A549 (cell line): Measurements from ENCODE around the gene KDELR3. TPM values are rescaled to one million over a fixed set of nuclear protein-coding genes. Genes with fewer than 3 reads are reported as not detected.

ENCODE experiments used
- ATAC-seq, 2 experiments: fragments of 200-7000 bp in 1 of 2; fragments of >200 bp in 1 of 2; cut with Nextera tagmentation in 1 of 2; cut with Tn5 transposase in 1 of 2; 3 replicates each; pipeline versions ENCODE4 v1.8.0 to v1.9.1; 2018 to 2020; ENCODE audit warnings: mild to moderate bottlenecking in 1 of 2, moderate library complexity in 1 of 2
- CTCF ChIA-PET: fragments of 300-600 bp; sonication (Branson Sonifier 250); formaldehyde crosslinking; extraction: SDS; loops from one replicate; lab custom pipeline; 2021; ENCODE audit warnings: antibody characterized with exemption, inconsistent platforms; lab: Yijun Ruan, JAX
- POLR2A ChIA-PET: fragments of 350-600 bp; formaldehyde crosslinking; extraction: SDS; loops from one replicate; lab custom pipeline; 2021; ENCODE audit warnings: antibody characterized with exemption, inconsistent platforms; lab: Yijun Ruan, JAX
- DNase-seq, 2 experiments: peaks; one replicate each; pipeline versions ENCODE4 v3.0.0 to v3.0.0-alpha.2; 2011 to 2016; ENCODE audit warnings: low read depth in 1 of 2, low spot score in 1 of 2
- FAIRE-seq: peaks from 2 replicates; lab custom pipeline; 2011; peaks lifted over from hg19 to GRCh38; lab: Jason Lieb, UNC
- H3K27ac ChIP-seq, 2 experiments: fragments of >200 bp; sonication (Bioruptor Twin); formaldehyde crosslinking; 3 replicates each; pipeline ENCODE4 v1.5.1; 2016 to 2017
- H3K4me1 ChIP-seq: fragments of >200 bp; sonication (Bioruptor Twin); formaldehyde crosslinking; 3 replicates; pipeline ENCODE4 v1.6.1; 2016
- H3K4me2 ChIP-seq: fragments of >200 bp; sonication (Bioruptor Twin); formaldehyde crosslinking; 3 replicates; pipeline ENCODE4 v1.6.1; 2016
- H3K4me3 ChIP-seq: fragments of >200 bp; sonication (Bioruptor Twin); formaldehyde crosslinking; 3 replicates; pipeline ENCODE4 v1.5.1; 2016
- H3K9me3 ChIP-seq: fragments of >200 bp; sonication (Bioruptor Twin); formaldehyde crosslinking; 3 replicates; pipeline ENCODE4 v1.6.1; 2016
- CHD2 ChIP-seq: fragments of 150-350 bp; IDR thresholded peaks from 2 replicates; pipeline ENCODE4 v1.6.1; 2014; ENCODE audit warnings: low read length; ENCODE audit not compliant: partially characterized antibody
- EHF ChIP-seq: fragments of 250-450 bp; sonication (Bioruptor Pico); IDR thresholded peaks from 2 replicates; pipeline ENCODE4 v1.5.0; 2020; ENCODE audit warnings: mild to moderate bottlenecking
- EP300 ChIP-seq, 2 experiments: fragments of >200 bp; sonication (Bioruptor Twin); formaldehyde crosslinking; IDR thresholded peaks; 2 replicates in 1 of 2; 3 replicates in 1 of 2; pipeline ENCODE4 v1.6.1; 2016 to 2017
- FOSB ChIP-seq: fragments of 250-450 bp; sonication (Bioruptor Pico); IDR thresholded peaks from 2 replicates; pipeline ENCODE4 v1.5.0; 2020; ENCODE audit warnings: mild to moderate bottlenecking, moderate library complexity
- FOSL2 ChIP-seq, 2 experiments: fragments of 450-650 bp in 1 of 2; fragments of >200 bp in 1 of 2; sonication (Bioruptor Twin) in 1 of 2; formaldehyde crosslinking; IDR thresholded peaks; 2 replicates each; pipeline versions ENCODE4 v1.5.0 to v1.6.1; 2016 to 2020; ENCODE audit warnings: mild to moderate bottlenecking in 1 of 2, moderate library complexity in 1 of 2
- FOXS1 ChIP-seq: fragments of 250-450 bp; sonication (Bioruptor Pico); IDR thresholded peaks from 2 replicates; pipeline ENCODE4 v1.5.0; 2020; ENCODE audit warnings: mild to moderate bottlenecking, moderate library complexity
- GATA3 ChIP-seq: IDR thresholded peaks from 2 replicates; pipeline ENCODE4 v1.6.1; 2012; ENCODE audit warnings: borderline replicate concordance
- HDAC2 ChIP-seq: fragments of 200-600 bp; sonication (generic); IDR thresholded peaks from 2 replicates; pipeline ENCODE4 v1.6.1; 2016
- HEYL ChIP-seq: fragments of 250-450 bp; sonication (Bioruptor Pico); IDR thresholded peaks from 2 replicates; pipeline ENCODE4 v1.8.0; 2021; ENCODE audit warnings: mild to moderate bottlenecking, moderate library complexity
- HOXA7 ChIP-seq: fragments of 250-450 bp; sonication (Bioruptor Pico); IDR thresholded peaks from 2 replicates; pipeline ENCODE4 v1.5.0; 2020; ENCODE audit warnings: mild to moderate bottlenecking, moderate library complexity
- HOXB13 ChIP-seq: fragments of 250-450 bp; sonication (Bioruptor Pico); IDR thresholded peaks from 2 replicates; pipeline ENCODE4 v1.5.0; 2020; ENCODE audit warnings: low read depth, mild to moderate bottlenecking, moderate library complexity
- MAZ ChIP-seq: fragments of 150-350 bp; IDR thresholded peaks from 2 replicates; pipeline ENCODE4 v1.6.1; 2014; ENCODE audit warnings: antibody characterized with exemption, low read depth, low read length, borderline replicate concordance
- NFE2L2 ChIP-seq: fragments of 150-350 bp; conservative IDR thresholded peaks from 2 replicates; pipeline ENCODE4 v1.6.1; 2014; ENCODE audit warnings: low read length
- NPAS2 ChIP-seq: fragments of 250-450 bp; sonication (Bioruptor Pico); IDR thresholded peaks from 2 replicates; pipeline ENCODE4 v1.8.0; 2022; ENCODE audit warnings: mild to moderate bottlenecking, moderate library complexity, borderline replicate concordance
- PHF8 ChIP-seq: fragments of 200-600 bp; sonication (generic); IDR thresholded peaks from 2 replicates; pipeline ENCODE4 v1.6.1; 2016; ENCODE audit warnings: low read depth, mild to moderate bottlenecking, antibody characterized with exemption, moderate library complexity, borderline replicate concordance
- POLR2A ChIP-seq: IDR thresholded peaks from 2 replicates; pipeline ENCODE4 v1.6.1; 2012; ENCODE audit warnings: mild to moderate bottlenecking, low read length
- POLR2AphosphoS2 ChIP-seq: conservative IDR thresholded peaks from 2 replicates; pipeline ENCODE4 v1.6.1; 2012; ENCODE audit warnings: low read length, improper control_type of control experiment, inconsistent platforms
- RAD21 ChIP-seq, 2 experiments: fragments of >200 bp in 1 of 2; sonication (Bioruptor Twin) in 1 of 2; formaldehyde crosslinking in 1 of 2; IDR thresholded peaks in 1 of 2; conservative IDR thresholded peaks in 1 of 2; 2 replicates in 1 of 2; 3 replicates in 1 of 2; pipeline ENCODE4 v1.6.1; 2012 to 2018; ENCODE audit warnings: inconsistent platforms in 1 of 2
- RCOR1 ChIP-seq: fragments of 150-350 bp; IDR thresholded peaks from 2 replicates; pipeline ENCODE4 v1.6.1; 2014; ENCODE audit warnings: antibody characterized with exemption, low read length, low read depth
- RFX5 ChIP-seq: fragments of 450-650 bp; IDR thresholded peaks from 2 replicates; pipeline ENCODE4 v1.7.1; 2014; ENCODE audit warnings: antibody characterized with exemption, mild to moderate bottlenecking, moderate library complexity
- TFCP2L1 ChIP-seq: fragments of 250-450 bp; sonication (Bioruptor Pico); IDR thresholded peaks from 2 replicates; pipeline ENCODE4 v1.5.0; 2021; ENCODE audit warnings: mild to moderate bottlenecking
- ZC3H11A ChIP-seq: fragments of 450-650 bp; IDR thresholded peaks from 2 replicates; pipeline ENCODE4 v1.6.1; 2014; ENCODE audit warnings: antibody characterized with exemption, mild to moderate bottlenecking
- WGBS: methylation state at CpG from one replicate; pipeline ENCODE4 v1.1.6; 2017; ENCODE audit errors: missing lambda C conversion rate; 5-methylcytosine and 5-hydroxymethylcytosine counted together
- polyA plus RNA-seq, 4 experiments: library from polyadenylated mRNA; depleted of rRNA in 3 of 4; stranded (reverse); fragments of >200 nt; fragmentation: RNase III in 1 of 4; extraction: RNeasy Plus Mini Kit Qiagen cat#74134 plus additional on column Dnase treatment in 1 of 4; gene quantifications; 2 replicates in 3 of 4; 3 replicates in 1 of 4; pipeline ENCODE4 v1.2.3, GENCODE V29; 2011 to 2017
- TF ChIP-seq, protein P1 (sequence below): fragments of 250-450 bp; sonication (Bioruptor Pico); IDR thresholded peaks from 2 replicates; pipeline ENCODE4 v1.5.0; 2020; ENCODE audit warnings: low read depth, mild to moderate bottlenecking, moderate library complexity
- TF ChIP-seq, protein P2 (sequence below): IDR thresholded peaks from 2 replicates; pipeline ENCODE4 v1.6.1; 2012
- TF ChIP-seq, protein P3 (sequence below): fragments of 150-350 bp; IDR thresholded peaks from 2 replicates; pipeline ENCODE4 v1.6.1; 2014; ENCODE audit warnings: low read depth, mild to moderate bottlenecking, low read length
- TF ChIP-seq, protein P4 (sequence below): fragments of >200 bp; sonication (Bioruptor Twin); formaldehyde crosslinking; IDR thresholded peaks from 3 replicates; pipeline ENCODE4 v1.5.1; 2016

The KDELR3 gene
- polyA plus RNA-seq, 2 of the 4 experiments (the other 2 are of a cell fraction), result 12.2 to 32.8 TPM

DNA sequence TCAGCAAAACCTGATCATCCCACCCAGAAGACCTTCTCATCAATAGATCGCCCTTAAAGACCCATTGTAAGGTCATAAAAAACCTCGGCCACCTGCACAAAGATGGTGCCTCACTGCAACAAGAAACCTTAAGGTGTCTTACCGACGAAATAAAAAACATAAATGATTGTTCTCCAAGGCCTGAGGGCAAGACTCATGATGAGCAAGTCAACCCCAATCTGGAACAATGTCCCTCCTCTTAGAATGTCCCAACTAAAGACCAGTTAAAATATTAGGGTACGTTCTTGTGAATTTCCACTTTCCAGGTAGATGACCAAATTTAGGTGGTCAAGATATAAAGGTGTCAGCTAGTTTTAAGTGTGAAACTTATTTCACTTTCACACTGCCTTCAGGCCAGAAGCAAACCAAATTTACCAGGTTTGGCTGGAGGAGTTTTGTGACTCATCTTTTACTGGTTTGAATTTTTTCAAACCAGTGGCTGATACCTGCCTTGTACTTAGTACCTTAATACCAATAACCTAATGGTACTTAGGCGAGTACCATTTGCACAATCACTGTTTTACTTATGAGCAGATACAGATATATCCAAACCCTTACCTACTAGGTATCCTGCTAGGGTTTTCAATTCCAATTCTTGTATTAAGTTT is 14.9 kb downstream of the KDELR3 start:
- Histone ChIP-seq H3K4me2 (no peak overlapping the region), H3K4me3 (no peak overlapping the region), H3K9me3 (no peaks in the 10 kb centered on the region), H3K4me1 (peaks cover 1% of the 10 kb centered on the region; the same call in 1 of the 3 replicates), H3K27ac (no peak overlapping the region)
- DNase-seq, result no peak
- no peak for FAIRE-seq
- 92% methylated on average over 6 of the region's 6 CpGs for WGBS
- CTCF ChIA-PET, result no interaction called here
- no peak for ATAC-seq
- TF ChIP-seq FOSL2 (IDR thresholded peaks at IDR 0.05) (no peak), FOSL2 (CRISPR knock-in tag; IDR thresholded peaks at IDR 0.05) (0 out of 2 replicates have a peak, but pooled peaks have one; percentile 6), PHF8 (no peak), ZC3H11A (no peak), HOXA7 (CRISPR knock-in tag) (peak; percentile 41; the same call in 1 of the 2 replicates)
- POLR2A ChIA-PET, result no interaction called here

DNA sequence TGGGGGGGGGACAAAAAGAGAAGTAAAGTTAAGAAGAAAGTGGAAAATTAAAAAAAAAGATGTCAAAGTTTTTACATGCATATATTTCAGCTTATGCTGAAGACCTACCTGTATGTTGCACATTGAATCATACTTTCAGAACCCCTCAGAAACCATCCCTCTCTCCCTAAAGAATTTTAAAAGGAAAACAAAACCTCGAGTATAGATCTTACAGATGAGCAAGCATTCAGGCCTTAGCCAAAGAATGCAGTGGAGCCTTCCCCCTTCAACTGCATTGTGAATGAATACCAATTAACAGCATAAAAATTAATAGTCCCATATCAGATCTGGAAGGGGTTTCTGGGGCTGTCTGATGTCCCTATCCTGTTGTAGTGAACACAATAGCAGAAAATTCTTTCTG is 16.3 kb downstream of the KDELR3 start:
- no peak overlapping the region for H3K27ac ChIP-seq
- no peaks in the 10 kb centered on the region for H3K4me1 ChIP-seq
- no peak for TF ChIP-seq GATA3
- TF ChIP-seq, protein P1, sequence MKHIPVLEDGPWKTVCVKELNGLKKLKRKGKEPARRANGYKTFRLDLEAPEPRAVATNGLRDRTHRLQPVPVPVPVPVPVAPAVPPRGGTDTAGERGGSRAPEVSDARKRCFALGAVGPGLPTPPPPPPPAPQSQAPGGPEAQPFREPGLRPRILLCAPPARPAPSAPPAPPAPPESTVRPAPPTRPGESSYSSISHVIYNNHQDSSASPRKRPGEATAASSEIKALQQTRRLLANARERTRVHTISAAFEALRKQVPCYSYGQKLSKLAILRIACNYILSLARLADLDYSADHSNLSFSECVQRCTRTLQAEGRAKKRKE (CRISPR knock-in tag), result no peak
- TF ChIP-seq EHF, result no peak
- no peak for TF ChIP-seq HOXB13
- TF ChIP-seq, protein P2, sequence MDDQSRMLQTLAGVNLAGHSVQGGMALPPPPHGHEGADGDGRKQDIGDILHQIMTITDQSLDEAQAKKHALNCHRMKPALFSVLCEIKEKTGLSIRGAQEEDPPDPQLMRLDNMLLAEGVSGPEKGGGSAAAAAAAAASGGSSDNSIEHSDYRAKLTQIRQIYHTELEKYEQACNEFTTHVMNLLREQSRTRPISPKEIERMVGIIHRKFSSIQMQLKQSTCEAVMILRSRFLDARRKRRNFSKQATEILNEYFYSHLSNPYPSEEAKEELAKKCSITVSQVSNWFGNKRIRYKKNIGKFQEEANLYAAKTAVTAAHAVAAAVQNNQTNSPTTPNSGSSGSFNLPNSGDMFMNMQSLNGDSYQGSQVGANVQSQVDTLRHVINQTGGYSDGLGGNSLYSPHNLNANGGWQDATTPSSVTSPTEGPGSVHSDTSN, result no peak
- TF ChIP-seq NPAS2 (CRISPR knock-in tag), result no peak
- TF ChIP-seq HEYL (CRISPR knock-in tag), result no peak
- TF ChIP-seq TFCP2L1 (CRISPR knock-in tag), result no peak
- TF ChIP-seq, protein P3, sequence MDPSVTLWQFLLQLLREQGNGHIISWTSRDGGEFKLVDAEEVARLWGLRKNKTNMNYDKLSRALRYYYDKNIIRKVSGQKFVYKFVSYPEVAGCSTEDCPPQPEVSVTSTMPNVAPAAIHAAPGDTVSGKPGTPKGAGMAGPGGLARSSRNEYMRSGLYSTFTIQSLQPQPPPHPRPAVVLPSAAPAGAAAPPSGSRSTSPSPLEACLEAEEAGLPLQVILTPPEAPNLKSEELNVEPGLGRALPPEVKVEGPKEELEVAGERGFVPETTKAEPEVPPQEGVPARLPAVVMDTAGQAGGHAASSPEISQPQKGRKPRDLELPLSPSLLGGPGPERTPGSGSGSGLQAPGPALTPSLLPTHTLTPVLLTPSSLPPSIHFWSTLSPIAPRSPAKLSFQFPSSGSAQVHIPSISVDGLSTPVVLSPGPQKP, result no peak
- TF ChIP-seq POLR2AphosphoS2, result no peak
- TF ChIP-seq POLR2A, result no peak
- DNase-seq (no peak), FAIRE-seq (no peak), ATAC-seq (no peak)
- ChIA-PET POLR2A (interaction anchor here (0.6 to 0.7 kb wide), 2 partner anchors 15 to 65 kb away, joined by 4 to 7 read pairs; no protein-coding TSS in a partner anchor), CTCF (no interaction called here)
- H3K4me2 ChIP-seq, result no peak overlapping the region
- H3K9me3 ChIP-seq, result no peaks in the 10 kb centered on the region
- whole genome bisulfite sequencing, result 75% methylated on average over 1 of the region's 1 CpG
- H3K4me3 ChIP-seq, result no peak overlapping the region

DNA sequence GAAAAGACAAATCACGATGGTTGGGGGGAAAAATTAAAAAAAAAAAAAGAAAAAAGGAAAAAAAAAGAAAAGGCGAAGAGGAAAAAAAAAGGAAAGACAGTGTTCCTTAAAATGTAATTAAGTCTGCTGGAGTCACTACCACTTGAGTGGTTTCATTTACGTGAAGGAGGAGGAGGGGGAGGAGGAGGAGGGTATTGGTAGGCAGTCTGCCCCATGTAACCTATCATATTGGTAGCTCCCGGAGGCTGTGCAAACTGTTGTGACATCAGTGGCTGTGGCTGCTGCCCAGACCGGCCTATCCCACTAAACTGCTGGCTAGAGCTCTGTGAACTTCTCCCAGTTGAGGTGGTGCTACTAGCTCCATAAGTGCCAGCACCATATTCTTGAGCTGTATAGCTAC is 17.9 kb downstream of the KDELR3 start:
- FAIRE-seq, result no peak
- CTCF ChIA-PET, result no interaction called here
- H3K4me3 ChIP-seq, result no peak overlapping the region
- peaks cover 6% of the 10 kb centered on the region for H3K4me1 ChIP-seq
- 90% methylated on average over 5 of the region's 5 CpGs for WGBS
- DNase-seq, result no peak
- H3K27ac ChIP-seq, result no peak overlapping the region
- POLR2A ChIA-PET, result no interaction called here
- TF ChIP-seq RAD21 (conservative IDR thresholded peaks at IDR 0.05 in 1 of 2, IDR thresholded peaks at IDR 0.05 in 1 of 2) (no peak), HDAC2 (no peak), HEYL (CRISPR knock-in tag) (no peak), FOXS1 (CRISPR knock-in tag) (no peak), FOSB (no peak), RCOR1 (no peak), CHD2 (no peak), MAZ (no peak), NFE2L2 (no peak), RFX5 (no peak), GATA3 (no peak), EP300 (IDR thresholded peaks at IDR 0.05) (no peak)
- TF ChIP-seq, protein P4, sequence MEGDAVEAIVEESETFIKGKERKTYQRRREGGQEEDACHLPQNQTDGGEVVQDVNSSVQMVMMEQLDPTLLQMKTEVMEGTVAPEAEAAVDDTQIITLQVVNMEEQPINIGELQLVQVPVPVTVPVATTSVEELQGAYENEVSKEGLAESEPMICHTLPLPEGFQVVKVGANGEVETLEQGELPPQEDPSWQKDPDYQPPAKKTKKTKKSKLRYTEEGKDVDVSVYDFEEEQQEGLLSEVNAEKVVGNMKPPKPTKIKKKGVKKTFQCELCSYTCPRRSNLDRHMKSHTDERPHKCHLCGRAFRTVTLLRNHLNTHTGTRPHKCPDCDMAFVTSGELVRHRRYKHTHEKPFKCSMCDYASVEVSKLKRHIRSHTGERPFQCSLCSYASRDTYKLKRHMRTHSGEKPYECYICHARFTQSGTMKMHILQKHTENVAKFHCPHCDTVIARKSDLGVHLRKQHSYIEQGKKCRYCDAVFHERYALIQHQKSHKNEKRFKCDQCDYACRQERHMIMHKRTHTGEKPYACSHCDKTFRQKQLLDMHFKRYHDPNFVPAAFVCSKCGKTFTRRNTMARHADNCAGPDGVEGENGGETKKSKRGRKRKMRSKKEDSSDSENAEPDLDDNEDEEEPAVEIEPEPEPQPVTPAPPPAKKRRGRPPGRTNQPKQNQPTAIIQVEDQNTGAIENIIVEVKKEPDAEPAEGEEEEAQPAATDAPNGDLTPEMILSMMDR, result no peak
- TF ChIP-seq, protein P3, result no peak
- TF ChIP-seq, protein P1 (CRISPR knock-in tag), result no peak
- peak in 1 of 2 experiments; percentile 32; a peak in 1 of 6 replicates for ATAC-seq
- no peak overlapping the region for H3K4me2 ChIP-seq
- H3K9me3 ChIP-seq, result no peaks in the 10 kb centered on the region
